HepG2 (cell line): ENCODE measurements around the gene PA2G4. TPM values are rescaled to one million over a fixed set of nuclear protein-coding genes. Genes with fewer than 3 reads are reported as not detected.

Experiments used
- EHMT2 ChIP-seq: fragments of 200-600 bp; sonication (generic); IDR thresholded peaks from 2 replicates; pipeline ENCODE4 v1.7.0; 2017; ENCODE audit warnings: antibody characterized with exemption, low read depth, low read length, borderline replicate concordance
- HMG20B ChIP-seq: conservative IDR thresholded peaks from 2 replicates; pipeline ENCODE4 v1.6.1; 2016; ENCODE audit warnings: missing genetic modification reagents, missing compliant biosample characterization
- HNRNPK ChIP-seq: fragments of 200-400 bp; formaldehyde crosslinking; IDR thresholded peaks from 2 replicates; pipeline ENCODE4 v1.6.1; 2018; ENCODE audit warnings: low read length, low read depth, moderate library complexity, mild to moderate bottlenecking; ENCODE audit not compliant: poor library complexity, severe bottlenecking
- HNRNPL ChIP-seq: fragments of 200-400 bp; formaldehyde crosslinking; IDR thresholded peaks from 2 replicates; pipeline ENCODE4 v1.6.1; 2017; ENCODE audit warnings: mild to moderate bottlenecking, low read depth, low read length
- HOXD1 ChIP-seq: sonication (generic); formaldehyde crosslinking; IDR thresholded peaks from 2 replicates; pipeline ENCODE4 v1.5.0; 2020; ENCODE audit warnings: missing genetic modification reagents
- PHF8 ChIP-seq: sonication (generic); formaldehyde crosslinking; IDR thresholded peaks from 2 replicates; pipeline ENCODE4 v1.5.0; 2020; ENCODE audit warnings: missing genetic modification reagents
- RARA ChIP-seq: IDR thresholded peaks from 2 replicates; pipeline ENCODE4 v1.6.1; 2016; ENCODE audit warnings: missing genetic modification reagents, missing compliant biosample characterization
- RBM22 ChIP-seq: fragments of 200-400 bp; formaldehyde crosslinking; optimal IDR thresholded peaks from 2 replicates; pipeline ENCODE3; 2017; ENCODE audit warnings: mild to moderate bottlenecking, low read length, moderate library complexity
- SATB2 ChIP-seq: sonication (generic); formaldehyde crosslinking; IDR thresholded peaks from 2 replicates; pipeline ENCODE4 v1.5.0; 2020; ENCODE audit warnings: missing genetic modification reagents
- STAT5B ChIP-seq: sonication (generic); formaldehyde crosslinking; IDR thresholded peaks from 2 replicates; pipeline ENCODE4 v1.4.0; 2020; ENCODE audit warnings: missing genetic modification reagents
- SUZ12 ChIP-seq: fragments of 150-350 bp; IDR thresholded peaks from 2 replicates; pipeline ENCODE4 v1.6.1; 2014; ENCODE audit warnings: low read depth, low read length
- ZFP36L2 ChIP-seq: sonication (generic); formaldehyde crosslinking; IDR thresholded peaks from 2 replicates; pipeline ENCODE4 v1.4.0; 2020; ENCODE audit warnings: missing genetic modification reagents
- ZNF331 ChIP-seq: sonication (generic); formaldehyde crosslinking; IDR thresholded peaks from 2 replicates; pipeline ENCODE4 v1.4.0; 2020; ENCODE audit warnings: missing genetic modification reagents
- ZNF616 ChIP-seq: sonication (generic); formaldehyde crosslinking; IDR thresholded peaks from 2 replicates; pipeline ENCODE4 v1.5.0; 2020; ENCODE audit warnings: low read depth, mild to moderate bottlenecking, missing genetic modification reagents
- ZNF7 ChIP-seq: IDR thresholded peaks from 2 replicates; pipeline ENCODE4 v1.6.1; 2016; ENCODE audit warnings: missing biosample characterization, missing genetic modification reagents
- ZNF781 ChIP-seq: sonication (generic); formaldehyde crosslinking; IDR thresholded peaks from 2 replicates; pipeline ENCODE4 v1.5.1; 2020; ENCODE audit warnings: borderline replicate concordance, mild to moderate bottlenecking, missing genetic modification reagents; ENCODE audit errors: not compliant biosample characterization
- ZSCAN25 ChIP-seq: sonication (generic); formaldehyde crosslinking; IDR thresholded peaks from 2 replicates; pipeline ENCODE4 v1.8.0; 2022; ENCODE audit warnings: mild to moderate bottlenecking, missing genetic modification reagents
- ZSCAN29 ChIP-seq: sonication (generic); formaldehyde crosslinking; conservative IDR thresholded peaks from 2 replicates; pipeline ENCODE4 v1.4.0; 2020; ENCODE audit warnings: mild to moderate bottlenecking, missing genetic modification reagents
- polyA plus RNA-seq, 8 experiments: library from polyadenylated mRNA; depleted of rRNA in 3 of 8; stranded (reverse) in 7 of 8; unstranded in 1 of 8; fragments of >200 nt; fragmentation: Illumina TruSeq in 4 of 8; extraction: Trizol in 4 of 8; gene quantifications; 2 replicates each; pipeline versions ENCODE4 v1.2.1 to v1.2.3, GENCODE V29; 2011 to 2016; ENCODE audit warnings: low read depth in 4 of 8, missing spikeins in 1 of 8, mixed read lengths in 1 of 8; ENCODE audit not compliant: insufficient read depth in 1 of 8
- total RNA-seq, 5 experiments: library from RNA; depleted of rRNA; stranded (reverse); fragments of >200 nt; fragmentation: Illumina TruSeq; extraction: Trizol; gene quantifications; 2 replicates each; pipeline ENCODE4 v1.2.3, GENCODE V29; 2016; ENCODE audit warnings: low read depth in 1 of 5
- TF ChIP-seq, protein P1 (sequence below): sonication (generic); formaldehyde crosslinking; IDR thresholded peaks from 2 replicates; pipeline ENCODE4 v1.4.0; 2020; ENCODE audit warnings: mild to moderate bottlenecking, missing genetic modification reagents, borderline replicate concordance
- TF ChIP-seq, protein P2 (sequence below): sonication (generic); formaldehyde crosslinking; IDR thresholded peaks from 2 replicates; pipeline ENCODE4 v1.5.0; 2020; ENCODE audit warnings: missing genetic modification reagents, mild to moderate bottlenecking, borderline replicate concordance
- TF ChIP-seq, protein P3 (sequence below): sonication (generic); formaldehyde crosslinking; IDR thresholded peaks from 2 replicates; pipeline ENCODE4 v1.8.1; 2023; ENCODE audit warnings: mild to moderate bottlenecking, inconsistent platforms, moderate library complexity, missing genetic modification reagents, borderline replicate concordance
- TF ChIP-seq, protein P4 (sequence below): sonication (generic); formaldehyde crosslinking; conservative IDR thresholded peaks from 2 replicates; pipeline ENCODE4 v1.4.0; 2020; ENCODE audit warnings: missing genetic modification reagents

The PA2G4 gene
- total and polyA plus RNA-seq, 2 of the 13 experiments (the other 11 are each of a cell fraction or from before 2014, with no cell fraction given), result 147 to 240 TPM

DNA sequence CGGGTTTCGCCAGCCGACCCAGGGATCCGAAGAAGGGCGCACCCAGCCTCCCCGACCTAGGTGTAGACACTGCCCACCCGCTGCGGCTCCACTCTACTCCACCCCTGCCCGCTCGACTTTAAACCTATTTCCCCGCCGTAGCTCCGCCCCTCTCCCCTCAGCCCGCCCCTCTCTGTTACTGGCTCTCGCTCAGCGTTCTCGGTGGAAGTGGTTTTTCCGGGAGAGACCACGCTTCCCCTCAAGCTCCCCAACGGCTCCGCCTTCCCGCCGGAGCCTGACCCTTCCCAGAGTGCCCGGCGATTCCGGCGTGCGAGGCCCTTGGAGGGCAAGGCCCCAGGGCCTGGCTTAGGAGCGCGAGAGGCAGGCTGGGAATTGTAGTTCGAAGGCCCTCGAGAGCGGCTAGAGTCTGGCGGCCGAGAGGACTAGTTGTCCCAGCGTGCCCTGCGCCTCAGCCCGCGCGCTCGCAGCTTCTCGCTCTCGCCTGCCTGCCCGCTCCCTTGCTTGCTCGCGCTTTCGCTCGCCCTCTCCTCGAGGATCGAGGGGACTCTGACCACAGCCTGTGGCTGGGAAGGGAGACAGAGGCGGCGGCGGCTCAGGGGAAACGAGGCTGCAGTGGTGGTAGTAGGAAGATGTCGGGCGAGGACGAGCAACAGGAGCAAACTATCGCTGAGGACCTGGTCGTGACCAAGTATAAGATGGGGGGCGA, at the start of gene PA2G4 (continued):
- no peak for TF ChIP-seq EHMT2
- peak; percentile 76 for TF ChIP-seq HNRNPK
- no peak for TF ChIP-seq ZNF7 (CRISPR knock-in tag)
- TF ChIP-seq ZNF616 (CRISPR knock-in tag), result peak; percentile 86; the same call in 1 of the 2 replicates
- peak; percentile 70; the same call in 1 of the 2 replicates for TF ChIP-seq HNRNPL
- TF ChIP-seq STAT5B (CRISPR knock-in tag), result 0 out of 2 replicates have a peak, but pooled peaks have one; percentile 28
- TF ChIP-seq, protein P1, sequence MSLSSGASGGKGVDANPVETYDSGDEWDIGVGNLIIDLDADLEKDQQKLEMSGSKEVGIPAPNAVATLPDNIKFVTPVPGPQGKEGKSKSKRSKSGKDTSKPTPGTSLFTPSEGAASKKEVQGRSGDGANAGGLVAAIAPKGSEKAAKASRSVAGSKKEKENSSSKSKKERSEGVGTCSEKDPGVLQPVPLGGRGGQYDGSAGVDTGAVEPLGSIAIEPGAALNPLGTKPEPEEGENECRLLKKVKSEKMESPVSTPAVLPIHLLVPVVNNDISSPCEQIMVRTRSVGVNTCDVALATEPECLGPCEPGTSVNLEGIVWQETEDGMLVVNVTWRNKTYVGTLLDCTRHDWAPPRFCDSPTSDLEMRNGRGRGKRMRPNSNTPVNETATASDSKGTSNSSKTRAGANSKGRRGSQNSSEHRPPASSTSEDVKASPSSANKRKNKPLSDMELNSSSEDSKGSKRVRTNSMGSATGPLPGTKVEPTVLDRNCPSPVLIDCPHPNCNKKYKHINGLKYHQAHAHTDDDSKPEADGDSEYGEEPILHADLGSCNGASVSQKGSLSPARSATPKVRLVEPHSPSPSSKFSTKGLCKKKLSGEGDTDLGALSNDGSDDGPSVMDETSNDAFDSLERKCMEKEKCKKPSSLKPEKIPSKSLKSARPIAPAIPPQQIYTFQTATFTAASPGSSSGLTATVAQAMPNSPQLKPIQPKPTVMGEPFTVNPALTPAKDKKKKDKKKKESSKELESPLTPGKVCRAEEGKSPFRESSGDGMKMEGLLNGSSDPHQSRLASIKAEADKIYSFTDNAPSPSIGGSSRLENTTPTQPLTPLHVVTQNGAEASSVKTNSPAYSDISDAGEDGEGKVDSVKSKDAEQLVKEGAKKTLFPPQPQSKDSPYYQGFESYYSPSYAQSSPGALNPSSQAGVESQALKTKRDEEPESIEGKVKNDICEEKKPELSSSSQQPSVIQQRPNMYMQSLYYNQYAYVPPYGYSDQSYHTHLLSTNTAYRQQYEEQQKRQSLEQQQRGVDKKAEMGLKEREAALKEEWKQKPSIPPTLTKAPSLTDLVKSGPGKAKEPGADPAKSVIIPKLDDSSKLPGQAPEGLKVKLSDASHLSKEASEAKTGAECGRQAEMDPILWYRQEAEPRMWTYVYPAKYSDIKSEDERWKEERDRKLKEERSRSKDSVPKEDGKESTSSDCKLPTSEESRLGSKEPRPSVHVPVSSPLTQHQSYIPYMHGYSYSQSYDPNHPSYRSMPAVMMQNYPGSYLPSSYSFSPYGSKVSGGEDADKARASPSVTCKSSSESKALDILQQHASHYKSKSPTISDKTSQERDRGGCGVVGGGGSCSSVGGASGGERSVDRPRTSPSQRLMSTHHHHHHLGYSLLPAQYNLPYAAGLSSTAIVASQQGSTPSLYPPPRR (CRISPR knock-in tag), result peak; percentile 72
- TF ChIP-seq ZFP36L2 (CRISPR knock-in tag), result 0 out of 2 replicates have a peak, but pooled peaks have one; percentile 42
- peak; percentile 89 for TF ChIP-seq PHF8 (CRISPR knock-in tag)
- TF ChIP-seq ZSCAN29 (CRISPR knock-in tag), result peak; percentile 94
- TF ChIP-seq SUZ12, result peak; percentile 82
- TF ChIP-seq RARA (CRISPR knock-in tag), result peak; percentile 64
- TF ChIP-seq, protein P2, sequence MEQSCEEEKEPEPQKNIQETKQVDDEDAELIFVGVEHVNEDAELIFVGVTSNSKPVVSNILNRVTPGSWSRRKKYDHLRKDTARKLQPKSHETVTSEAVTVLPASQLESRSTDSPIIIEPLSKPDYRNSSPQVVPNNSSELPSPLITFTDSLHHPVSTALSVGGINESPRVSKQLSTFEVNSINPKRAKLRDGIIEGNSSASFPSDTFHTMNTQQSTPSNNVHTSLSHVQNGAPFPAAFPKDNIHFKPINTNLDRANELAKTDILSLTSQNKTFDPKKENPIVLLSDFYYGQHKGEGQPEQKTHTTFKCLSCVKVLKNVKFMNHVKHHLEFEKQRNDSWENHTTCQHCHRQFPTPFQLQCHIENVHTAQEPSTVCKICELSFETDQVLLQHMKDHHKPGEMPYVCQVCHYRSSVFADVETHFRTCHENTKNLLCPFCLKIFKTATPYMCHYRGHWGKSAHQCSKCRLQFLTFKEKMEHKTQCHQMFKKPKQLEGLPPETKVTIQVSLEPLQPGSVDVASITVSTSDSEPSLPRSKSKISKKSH (CRISPR knock-in tag), result peak; percentile 94
- peak; percentile 54; the same call in 1 of the 2 replicates for TF ChIP-seq HOXD1 (CRISPR knock-in tag)
- no peak for TF ChIP-seq HMG20B (CRISPR knock-in tag)
- TF ChIP-seq ZSCAN25, result peak; percentile 96
- peak; percentile 64 for TF ChIP-seq ZNF781 (CRISPR knock-in tag)
- TF ChIP-seq SATB2 (CRISPR knock-in tag), result peak; percentile 24; the same call in 1 of the 2 replicates
- TF ChIP-seq, protein P3, sequence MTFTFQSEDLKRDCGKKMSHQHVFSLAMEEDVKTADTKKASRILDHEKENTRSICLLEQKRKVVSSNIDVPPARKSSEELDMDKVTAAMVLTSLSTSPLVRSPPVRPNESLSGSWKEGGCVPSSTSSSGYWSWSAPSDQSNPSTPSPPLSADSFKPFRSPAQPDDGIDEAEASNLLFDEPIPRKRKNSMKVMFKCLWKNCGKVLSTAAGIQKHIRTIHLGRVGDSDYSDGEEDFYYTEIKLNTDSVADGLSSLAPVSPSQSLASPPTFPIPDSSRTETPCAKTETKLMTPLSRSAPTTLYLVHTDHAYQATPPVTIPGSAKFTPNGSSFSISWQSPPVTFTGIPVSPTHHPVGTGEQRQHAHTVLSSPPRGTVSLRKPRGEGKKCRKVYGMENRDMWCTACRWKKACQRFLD, result peak; percentile 86; the same call in 1 of the 2 replicates
- TF ChIP-seq, protein P4, sequence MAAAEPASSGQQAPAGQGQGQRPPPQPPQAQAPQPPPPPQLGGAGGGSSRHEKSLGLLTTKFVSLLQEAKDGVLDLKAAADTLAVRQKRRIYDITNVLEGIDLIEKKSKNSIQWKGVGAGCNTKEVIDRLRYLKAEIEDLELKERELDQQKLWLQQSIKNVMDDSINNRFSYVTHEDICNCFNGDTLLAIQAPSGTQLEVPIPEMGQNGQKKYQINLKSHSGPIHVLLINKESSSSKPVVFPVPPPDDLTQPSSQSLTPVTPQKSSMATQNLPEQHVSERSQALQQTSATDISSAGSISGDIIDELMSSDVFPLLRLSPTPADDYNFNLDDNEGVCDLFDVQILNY (CRISPR knock-in tag), result peak; percentile 89
- TF ChIP-seq RBM22, result peak; percentile 95
- peak; percentile 44 for TF ChIP-seq ZNF331 (CRISPR knock-in tag)
